A204.1 (cell line): ENCODE data around the gene OPN1SW.

Experiments used
- FAIRE-seq: peaks from 2 replicates; lab custom pipeline; 2012; peaks lifted over from hg19 to GRCh38; lab: Jason Lieb, UNC

The OPN1SW gene

GRCh38 chr7:128775744-128776474, at the start of gene OPN1SW:
OPN1SW (minus strand) TSS chr7:128775794; CDS start chr7:128775781, 13 bp downstream.
- no peak for FAIRE-seq

DNA sequence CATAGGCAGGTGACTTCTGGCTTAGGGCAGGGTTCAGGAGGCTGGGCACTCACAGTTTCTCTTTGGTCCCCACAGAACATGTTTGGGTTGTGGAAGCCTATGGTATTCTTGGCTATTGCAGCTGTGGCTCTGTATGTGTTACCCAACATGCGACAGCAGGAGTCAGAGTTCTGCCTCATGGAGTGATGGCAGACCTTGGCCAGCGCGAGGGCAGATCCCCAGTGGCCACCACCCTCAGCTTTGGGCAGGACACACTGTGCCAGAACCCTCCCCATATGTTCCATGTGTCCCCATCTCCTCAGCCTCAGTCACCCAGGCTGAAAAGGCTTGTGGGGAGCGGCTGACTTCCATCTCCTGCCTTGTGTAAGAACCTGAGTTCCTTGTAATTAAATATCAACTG, 46.1 kb upstream of the OPN1SW start:
- no peak for FAIRE-seq

GRCh38 chr7:128818694-128819093, 43.1 kb upstream of the OPN1SW start:
- no peak for FAIRE-seq

DNA sequence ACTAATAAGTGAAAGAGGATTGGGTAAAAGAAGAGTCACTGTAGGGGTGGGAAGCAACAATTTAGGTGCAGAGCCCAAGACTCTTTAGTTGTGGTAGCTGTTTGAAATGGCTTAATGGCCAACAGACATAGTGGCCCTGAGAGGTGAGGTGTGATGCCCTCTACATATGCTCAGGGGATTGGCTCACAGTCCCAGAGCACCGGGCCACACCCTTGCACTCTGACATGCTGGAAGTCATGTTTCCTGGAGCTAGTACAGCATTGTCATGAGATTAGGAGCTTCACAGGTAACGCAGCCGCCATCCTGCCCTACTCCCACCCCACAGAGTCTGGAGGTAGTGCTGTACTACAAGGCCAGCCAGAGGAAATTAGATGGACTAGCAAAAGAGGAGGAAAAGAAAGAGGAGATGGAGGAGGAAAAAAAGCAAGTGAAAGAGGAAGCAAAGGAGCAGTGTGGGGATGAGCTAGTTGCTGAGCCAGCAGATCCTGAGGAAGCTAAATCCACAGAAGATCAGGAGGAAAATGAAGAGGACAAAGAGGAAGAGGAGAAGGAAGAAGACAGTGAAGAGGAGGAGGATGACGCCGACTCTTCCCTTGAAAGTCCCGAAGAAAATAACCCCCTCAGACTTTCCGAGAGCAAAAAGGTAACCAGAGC, 39.8 kb upstream of the OPN1SW start:
- no peak for FAIRE-seq

DNA sequence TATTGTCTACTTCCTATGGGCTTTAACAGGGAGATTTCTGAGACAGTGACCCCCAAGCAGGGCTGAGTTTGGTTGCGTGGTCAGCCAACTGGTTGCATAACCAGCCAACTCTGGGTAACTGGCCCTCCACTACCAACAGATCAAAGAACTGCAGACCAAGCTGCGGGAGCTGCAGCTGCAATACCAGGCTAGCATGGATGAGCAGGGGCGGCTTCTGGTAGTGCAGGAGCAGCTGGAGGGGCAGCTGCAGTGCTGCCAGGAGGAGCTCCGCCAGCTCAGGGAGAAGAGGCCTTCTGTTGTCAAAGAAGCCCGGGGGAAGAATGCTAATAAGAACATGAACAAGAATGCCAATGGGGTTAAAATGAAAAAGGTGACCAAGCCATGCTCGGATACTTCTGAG, 38.9 kb upstream of the OPN1SW start:
- no peak for FAIRE-seq

GRCh38 chr7:128812514-128813168, 37.0 kb upstream of the OPN1SW start:
- FAIRE-seq, result no peak

DNA sequence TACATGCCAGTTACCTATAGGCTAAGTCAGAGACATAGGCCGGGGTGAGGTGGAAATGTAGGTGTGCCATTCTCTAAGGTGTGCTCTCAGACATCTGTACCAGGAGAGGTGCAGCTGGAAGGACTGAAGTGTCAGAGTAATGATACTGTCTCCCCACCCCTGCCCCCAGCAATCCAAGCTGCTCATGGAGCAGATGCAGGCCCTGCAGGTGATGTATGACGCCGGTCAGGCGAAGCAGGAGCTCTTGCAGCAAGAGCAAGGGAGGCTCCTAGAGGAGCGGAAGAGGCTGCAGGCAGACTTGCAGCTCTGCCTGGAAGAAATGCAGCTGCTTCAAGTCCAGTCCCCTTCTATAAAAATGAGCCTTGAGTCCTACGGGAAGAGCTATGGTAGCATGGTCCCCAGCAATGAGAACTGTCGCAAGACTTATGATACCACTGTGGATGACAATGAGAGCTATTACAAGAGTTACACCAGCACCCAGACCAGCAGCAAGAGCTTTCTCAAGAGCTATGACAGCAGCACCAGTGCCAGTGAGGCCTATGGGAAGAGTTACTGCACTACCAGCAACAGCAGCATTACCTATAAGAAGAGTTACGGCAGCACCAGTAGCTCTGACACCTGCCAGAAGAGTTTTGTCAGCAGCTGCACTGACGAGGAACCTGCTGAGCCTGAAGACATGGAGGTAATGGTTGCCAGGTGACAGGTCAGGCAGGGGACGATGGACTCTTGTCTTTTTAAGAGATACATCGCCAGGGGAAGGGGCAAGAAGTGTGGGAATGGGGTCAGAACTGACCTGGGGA, 36.2 kb upstream of the OPN1SW start:
- FAIRE-seq, result no peak

DNA sequence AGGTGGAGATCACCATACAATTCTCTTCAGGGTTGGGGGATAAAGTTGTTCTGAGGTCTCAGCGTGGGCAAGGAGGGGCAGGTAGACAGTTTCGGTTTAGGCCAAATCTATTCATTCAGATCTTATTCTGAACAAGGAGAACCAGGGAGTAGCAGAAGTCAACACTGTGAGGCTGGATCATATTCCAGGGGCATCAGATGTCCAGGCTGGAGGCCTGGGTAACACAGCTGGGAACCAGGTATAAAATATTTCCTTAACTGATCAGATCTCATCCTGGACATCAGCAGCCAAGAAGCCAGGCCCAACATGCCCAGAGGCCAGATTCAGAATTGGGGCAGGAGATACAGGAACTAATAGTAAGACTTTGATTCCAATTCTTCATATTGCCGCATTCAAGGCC, 35.4 kb upstream of the OPN1SW start:
- no peak for FAIRE-seq

DNA sequence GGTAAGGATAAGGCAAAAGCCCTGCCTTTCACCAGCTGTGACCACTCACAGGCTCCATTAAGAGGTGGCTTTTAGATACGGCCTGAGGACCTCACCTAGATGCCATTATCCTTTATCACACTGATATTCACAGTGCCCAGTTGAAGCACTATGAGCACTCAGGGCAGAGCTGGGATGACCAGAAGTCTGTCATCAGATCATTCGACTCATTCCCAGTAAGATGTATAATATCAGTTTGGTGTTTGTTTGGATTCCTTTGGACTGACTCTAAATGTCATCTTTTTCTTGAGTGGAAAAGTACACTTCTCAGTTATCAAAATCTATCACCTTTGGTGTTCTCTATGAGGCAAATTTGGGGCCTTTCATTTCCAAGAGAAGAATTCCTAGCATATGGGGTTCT, 34.9 kb upstream of the OPN1SW start:
- no peak for FAIRE-seq

GRCh38 chr7:128809363-128809762, 33.8 kb upstream of the OPN1SW start:
- FAIRE-seq, result no peak

DNA sequence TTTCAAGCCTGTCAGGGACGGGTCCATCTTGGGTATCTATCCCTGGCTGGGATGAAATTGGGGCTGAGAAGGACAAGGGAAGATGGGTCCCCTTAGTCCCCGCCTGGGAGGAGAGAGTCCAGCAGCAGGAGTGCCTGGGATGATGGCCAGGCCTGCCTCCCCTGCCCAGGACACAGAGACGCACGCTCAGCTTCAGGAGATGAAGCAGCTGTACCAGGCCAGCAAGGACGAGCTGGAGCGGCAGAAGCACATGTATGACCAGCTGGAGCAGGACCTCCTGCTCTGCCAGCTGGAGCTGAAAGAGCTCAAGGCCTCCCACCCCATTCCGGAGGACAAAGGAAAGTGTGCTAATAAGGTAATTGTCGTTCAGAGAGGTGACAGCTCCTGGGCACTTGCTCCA, 31.6 kb upstream of the OPN1SW start:
- no peak for FAIRE-seq

- FAIRE-seq, result no peak
Observed at GRCh38 chr7:128805225-128805624, 29.6 kb upstream of the OPN1SW start.

DNA sequence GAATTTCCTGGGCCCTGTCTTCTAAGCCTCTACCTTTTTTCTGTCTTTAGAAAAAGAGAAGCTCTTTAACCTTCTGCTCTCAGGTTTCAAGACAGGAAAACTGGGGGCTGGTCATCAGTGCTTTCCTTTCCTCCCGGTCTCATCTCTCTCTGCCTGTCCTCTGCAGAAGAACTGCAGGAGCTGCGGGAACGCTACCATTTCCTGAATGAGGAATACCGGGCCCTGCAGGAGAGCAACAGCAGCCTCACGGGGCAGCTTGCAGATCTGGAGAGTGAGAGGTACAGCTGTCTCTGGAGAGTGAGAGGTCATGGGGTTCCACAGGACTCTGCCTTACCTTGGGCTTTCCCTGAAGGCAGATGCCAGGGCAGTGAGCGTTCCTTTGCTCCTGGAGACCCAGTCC, 28.9 kb upstream of the OPN1SW start:
- no peak for FAIRE-seq

- FAIRE-seq, result no peak
Observed at GRCh38 chr7:128801667-128802418, 26.2 kb upstream of the OPN1SW start.

DNA sequence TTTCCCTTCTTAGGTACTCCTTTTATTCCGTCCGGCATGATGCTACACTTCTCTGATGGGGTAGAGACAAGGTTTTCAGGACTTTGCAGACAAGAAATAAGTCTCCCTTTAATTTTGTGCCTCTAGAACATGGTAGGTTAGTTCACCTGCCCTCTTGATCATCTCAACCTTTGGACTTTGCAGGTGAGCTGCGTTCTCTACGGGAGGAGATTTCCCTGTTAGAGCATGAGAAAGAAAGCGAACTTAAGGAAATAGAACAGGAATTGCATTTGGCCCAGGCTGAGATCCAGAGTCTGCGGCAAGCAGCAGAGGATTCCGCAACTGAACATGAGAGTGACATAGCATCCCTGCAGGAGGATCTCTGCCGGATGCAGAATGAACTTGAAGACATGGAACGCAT, 25.4 kb upstream of the OPN1SW start:
- FAIRE-seq, result no peak

- no peak for FAIRE-seq
Observed at GRCh38 chr7:128800567-128800966, 25.0 kb upstream of the OPN1SW start.

DNA sequence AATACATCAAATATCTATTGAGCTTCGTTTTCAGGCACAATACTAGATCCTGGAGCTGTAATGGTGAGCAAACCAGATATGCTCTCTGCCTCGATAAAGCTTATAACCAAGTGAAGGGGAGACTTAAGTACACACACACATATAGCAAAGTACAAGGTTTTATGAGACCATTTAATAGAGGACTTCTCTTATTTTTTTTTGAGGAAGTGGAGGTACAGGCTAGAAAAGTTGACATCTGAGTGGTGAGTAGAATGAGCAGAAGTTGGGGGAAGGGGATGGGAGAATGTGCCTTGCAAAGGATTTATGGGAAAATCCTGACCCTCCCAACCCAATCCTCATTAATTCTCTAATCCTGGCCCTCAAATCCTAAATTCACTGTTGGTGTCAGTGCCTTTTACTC, 23.9 kb upstream of the OPN1SW start:
- no peak for FAIRE-seq

GRCh38 chr7:128796327-128796726, 20.7 kb upstream of the OPN1SW start:
- FAIRE-seq, result no peak

DNA sequence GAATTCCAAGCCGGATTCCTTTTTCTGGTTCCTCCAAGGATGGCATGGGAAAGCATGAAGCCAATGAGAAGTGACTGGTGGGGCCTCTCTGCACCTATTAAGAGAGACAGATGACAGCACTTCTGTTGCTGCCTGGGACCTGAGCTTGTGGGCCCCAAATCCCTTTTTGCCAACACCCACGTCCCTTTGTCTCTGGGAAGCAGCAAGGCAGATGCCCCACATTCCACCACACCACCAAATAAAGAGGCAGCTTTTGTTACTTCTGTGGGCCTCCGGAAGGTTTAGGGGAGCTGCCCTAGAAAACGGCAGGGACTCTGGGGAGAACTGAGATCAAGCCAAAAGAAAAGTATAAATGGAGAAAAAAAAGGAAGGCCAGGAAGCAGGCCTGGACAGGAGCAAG, 19.5 kb upstream of the OPN1SW start:
- FAIRE-seq, result no peak

DNA sequence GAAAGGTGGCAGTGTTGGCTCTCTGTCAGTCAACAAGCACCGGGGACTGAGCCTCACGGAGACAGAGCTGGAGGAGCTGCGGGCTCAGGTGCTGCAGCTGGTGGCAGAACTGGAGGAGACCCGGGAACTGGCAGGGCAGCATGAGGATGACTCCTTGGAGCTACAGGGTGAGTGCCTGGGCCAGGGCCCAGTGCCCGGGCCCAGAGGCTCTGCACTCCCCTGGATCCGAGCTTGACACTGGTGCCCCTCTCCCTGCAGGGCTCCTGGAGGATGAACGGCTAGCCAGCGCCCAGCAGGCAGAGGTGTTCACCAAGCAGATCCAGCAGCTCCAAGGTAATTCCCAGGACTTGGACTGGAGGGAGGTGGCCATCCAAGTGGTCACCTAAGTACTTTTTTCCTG, 18.8 kb upstream of the OPN1SW start:
- no peak for FAIRE-seq

DNA sequence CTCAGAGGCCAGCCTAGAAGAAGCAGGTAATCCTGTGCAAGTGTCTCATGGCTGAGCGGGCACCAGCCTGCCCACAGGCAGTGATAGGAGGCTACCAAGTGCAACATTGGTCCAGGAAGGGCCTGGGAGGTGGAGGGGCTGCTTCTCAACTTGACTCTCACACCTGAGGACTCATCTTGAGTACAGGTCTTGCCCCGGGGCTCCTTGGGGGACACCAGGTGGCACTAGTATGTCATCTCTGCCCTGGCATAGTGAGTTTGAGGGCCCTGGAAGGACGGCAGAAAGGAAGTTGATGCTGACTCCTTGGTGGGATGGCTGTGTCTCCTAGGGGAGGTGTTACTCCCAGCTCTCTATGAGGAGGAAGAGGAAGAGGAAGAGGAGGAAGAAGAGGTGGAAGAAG, 18.4 kb upstream of the OPN1SW start:
- no peak for FAIRE-seq

DNA sequence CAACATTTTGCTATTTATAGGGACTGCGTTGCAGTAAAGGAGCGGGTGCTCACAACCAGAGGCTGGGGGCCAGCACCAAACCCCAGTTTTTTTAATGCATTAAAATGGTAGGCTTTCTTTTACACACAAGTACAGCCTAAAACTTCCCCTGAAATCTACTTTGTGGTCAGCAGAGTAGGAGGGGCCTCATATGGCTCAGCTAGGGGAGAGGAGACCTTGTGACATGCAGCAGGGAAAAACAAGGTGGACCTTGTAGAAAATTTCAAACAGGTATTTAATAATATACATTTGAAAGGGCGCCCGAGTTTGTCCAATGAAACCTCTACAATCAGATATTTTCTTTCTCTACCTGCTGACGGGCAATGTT, 17.6 kb upstream of the OPN1SW start:
- no peak for FAIRE-seq
